GM12864 (cell line): ENCODE data around the gene FBXL13.

Source experiments
- DNase-seq: peaks from one replicate; pipeline ENCODE4 v3.0.0-alpha.2; 2011; ENCODE audit warnings: low read depth
- H3K4me3 ChIP-seq: 2 replicates; pipeline ENCODE4 v1.5.1; 2011; ENCODE audit warnings: mild to moderate bottlenecking, low read depth, low read length, control low read depth
- CTCF ChIP-seq: IDR thresholded peaks from 2 replicates; pipeline ENCODE4 v1.5.1; 2011; ENCODE audit warnings: low read depth, mild to moderate bottlenecking, moderate library complexity, low read length, control low read depth, inconsistent platforms; ENCODE audit errors: missing control alignments

The FBXL13 gene

DNA sequence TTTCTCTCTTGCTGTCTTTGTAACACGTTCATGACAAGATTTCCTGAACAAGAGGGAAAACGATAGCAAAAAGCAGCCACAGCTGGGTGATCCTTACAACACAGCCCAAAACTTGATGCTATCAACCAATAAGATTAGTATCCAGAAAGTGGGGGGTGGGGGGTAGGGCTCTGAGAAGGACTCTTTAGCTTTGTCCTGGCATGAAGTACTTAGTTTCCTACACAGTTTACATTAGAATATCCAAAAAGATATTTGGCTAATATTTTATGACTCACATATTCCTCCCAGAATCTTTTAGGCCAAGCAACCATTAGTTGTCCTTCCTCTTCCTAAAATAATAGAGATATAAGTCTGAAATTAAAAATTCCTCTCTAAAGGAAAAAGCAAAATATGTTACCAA lies 184.7 kb downstream of the FBXL13 start:
- H3K4me3 ChIP-seq = no peak overlapping the region
- no peak for TF ChIP-seq CTCF
- no peak for DNase-seq

DNA sequence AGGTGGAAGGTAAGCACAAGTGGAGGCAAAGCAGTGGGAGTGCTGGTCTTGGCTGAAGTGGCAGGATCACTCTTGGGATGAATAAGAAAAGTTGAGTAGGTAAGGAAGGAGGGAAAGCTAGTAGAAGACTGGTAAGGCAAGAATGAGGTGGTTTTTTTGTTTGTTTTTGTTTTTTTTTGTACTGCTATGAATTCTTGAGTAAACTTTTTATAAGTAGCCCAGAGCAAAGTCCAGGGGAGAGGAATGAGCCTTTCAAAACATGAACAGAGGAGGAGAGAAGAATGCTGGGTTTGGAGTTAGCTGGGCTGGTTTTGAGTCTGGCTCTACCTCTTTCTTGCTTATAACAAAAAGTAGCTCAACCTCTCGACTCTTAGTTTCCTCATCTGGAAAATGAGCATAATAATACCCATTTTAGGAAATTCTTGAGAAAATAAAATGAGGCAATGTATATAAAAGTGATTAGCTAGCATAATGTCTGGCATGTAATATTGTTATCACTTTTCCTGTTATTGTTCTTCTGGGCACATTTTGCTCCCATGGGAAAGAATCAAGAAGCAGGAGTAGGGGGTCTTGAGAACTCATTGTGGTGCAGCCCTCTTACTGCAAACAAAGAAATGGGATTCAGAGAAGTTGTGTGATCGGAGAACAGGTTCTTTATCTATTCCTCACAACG lies 185.9 kb downstream of the FBXL13 start:
- no peak overlapping the region for H3K4me3 ChIP-seq
- no peak for TF ChIP-seq CTCF
- DNase-seq = no peak

GRCh38 chr7:102883098-102883860 lies 191.3 kb downstream of the FBXL13 start:
- no peak for TF ChIP-seq CTCF

DNA sequence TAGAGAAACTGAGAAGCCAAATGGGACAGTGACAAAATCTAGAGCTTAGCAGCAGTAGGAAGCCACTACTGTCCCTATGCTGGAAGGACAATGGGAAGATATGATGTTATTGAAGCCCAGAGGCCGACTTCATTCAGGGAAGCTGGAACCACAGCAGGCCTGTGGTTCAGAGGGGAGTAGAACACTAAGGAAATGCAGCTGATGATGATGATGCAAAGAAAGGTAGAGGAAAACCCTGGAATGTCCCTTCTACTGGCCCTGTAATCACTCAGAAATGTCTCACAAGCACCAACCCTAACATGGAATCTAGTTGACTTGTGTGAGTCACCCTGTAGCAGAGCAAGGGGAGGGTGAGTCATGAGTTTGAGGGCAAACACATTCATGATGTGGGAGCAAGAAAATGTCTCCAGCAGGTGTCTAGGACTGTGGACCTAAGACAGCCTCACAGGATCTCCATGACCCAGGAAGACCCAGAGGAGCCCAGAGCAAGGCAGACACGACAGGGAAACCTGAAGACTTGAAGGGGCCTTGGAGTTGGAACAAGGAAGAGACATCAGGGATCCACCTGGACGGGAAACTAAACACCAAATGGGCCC lies 198.8 kb downstream of the FBXL13 start:
- no peak for DNase-seq
- TF ChIP-seq CTCF = no peak
- no peak overlapping the region for H3K4me3 ChIP-seq

More at GRCh38 chr7:102883098-102883860, 191.3 kb downstream of the FBXL13 start:
- no peak for DNase-seq
- no peak overlapping the region for H3K4me3 ChIP-seq

- H3K4me3 ChIP-seq = no peak overlapping the region
- TF ChIP-seq CTCF = no peak
- no peak for DNase-seq
These were observed 199.6 kb downstream of the FBXL13 start for GRCh38 chr7:102874966-102875365.

DNA sequence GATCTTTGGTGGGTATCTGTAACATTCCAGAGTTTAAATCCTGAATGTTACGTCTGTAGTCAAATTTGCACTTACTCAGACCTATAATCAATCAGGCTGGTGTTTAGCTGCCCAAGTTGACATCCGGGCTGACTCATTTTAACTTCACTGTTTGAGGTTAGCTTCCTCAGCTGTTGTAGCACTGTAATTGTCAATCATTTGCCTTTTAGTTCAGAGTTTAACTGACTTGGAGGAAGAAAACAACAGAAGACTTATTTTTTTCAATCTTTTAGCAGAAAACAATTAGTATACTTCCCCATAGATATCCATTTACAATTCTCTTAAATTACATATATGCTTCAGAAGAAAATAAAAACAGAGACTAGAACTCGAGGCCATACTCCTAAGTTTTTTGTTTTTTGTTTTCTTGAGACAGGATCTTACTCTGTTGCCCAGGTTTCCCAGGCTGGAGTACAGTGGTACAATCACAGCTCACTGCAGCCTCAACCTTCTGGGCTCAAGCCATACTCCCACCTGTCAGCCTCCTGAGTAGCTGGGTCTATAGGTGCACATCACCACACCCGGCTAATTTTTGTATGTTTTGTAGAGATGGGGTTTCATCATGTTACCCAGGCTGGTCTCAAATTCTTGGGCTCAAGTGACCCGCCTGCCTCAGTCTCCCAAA lies 200.3 kb downstream of the FBXL13 start:
- DNase-seq = peak; percentile 37
- H3K4me3 ChIP-seq = no peak overlapping the region
- no peak for TF ChIP-seq CTCF
